ENCODE results near the gene ADGRF5.

The ADGRF5 gene, protein sequence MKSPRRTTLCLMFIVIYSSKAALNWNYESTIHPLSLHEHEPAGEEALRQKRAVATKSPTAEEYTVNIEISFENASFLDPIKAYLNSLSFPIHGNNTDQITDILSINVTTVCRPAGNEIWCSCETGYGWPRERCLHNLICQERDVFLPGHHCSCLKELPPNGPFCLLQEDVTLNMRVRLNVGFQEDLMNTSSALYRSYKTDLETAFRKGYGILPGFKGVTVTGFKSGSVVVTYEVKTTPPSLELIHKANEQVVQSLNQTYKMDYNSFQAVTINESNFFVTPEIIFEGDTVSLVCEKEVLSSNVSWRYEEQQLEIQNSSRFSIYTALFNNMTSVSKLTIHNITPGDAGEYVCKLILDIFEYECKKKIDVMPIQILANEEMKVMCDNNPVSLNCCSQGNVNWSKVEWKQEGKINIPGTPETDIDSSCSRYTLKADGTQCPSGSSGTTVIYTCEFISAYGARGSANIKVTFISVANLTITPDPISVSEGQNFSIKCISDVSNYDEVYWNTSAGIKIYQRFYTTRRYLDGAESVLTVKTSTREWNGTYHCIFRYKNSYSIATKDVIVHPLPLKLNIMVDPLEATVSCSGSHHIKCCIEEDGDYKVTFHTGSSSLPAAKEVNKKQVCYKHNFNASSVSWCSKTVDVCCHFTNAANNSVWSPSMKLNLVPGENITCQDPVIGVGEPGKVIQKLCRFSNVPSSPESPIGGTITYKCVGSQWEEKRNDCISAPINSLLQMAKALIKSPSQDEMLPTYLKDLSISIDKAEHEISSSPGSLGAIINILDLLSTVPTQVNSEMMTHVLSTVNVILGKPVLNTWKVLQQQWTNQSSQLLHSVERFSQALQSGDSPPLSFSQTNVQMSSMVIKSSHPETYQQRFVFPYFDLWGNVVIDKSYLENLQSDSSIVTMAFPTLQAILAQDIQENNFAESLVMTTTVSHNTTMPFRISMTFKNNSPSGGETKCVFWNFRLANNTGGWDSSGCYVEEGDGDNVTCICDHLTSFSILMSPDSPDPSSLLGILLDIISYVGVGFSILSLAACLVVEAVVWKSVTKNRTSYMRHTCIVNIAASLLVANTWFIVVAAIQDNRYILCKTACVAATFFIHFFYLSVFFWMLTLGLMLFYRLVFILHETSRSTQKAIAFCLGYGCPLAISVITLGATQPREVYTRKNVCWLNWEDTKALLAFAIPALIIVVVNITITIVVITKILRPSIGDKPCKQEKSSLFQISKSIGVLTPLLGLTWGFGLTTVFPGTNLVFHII (N-terminal part only)

DNA sequence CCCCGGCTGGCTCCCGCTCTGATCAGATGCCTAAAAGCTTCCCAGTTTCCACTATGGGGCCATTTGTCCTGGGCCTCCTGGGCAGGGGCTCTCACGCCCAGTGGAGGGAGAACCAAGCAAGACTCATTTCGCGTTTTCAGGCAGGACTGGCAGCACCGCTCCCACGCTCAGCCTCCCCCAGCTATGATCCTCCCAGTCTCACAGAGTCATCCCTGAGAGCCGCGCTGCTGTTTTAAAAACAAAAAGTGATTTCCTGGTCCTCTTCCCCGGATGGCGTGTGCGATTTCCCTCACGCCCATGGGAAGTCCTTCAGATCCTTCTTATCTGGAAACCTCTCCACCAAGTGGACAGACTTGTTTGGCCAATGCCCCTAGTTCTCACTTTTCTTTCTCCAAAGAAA is at the start of gene ADGRF5:
TSS of gene ADGRF5 (minus strand) at position 208 of the 400 bp plus-strand sequence. CDS start 15,176 bp downstream, outside the sequence.
- no peak for FAIRE-seq

DNA sequence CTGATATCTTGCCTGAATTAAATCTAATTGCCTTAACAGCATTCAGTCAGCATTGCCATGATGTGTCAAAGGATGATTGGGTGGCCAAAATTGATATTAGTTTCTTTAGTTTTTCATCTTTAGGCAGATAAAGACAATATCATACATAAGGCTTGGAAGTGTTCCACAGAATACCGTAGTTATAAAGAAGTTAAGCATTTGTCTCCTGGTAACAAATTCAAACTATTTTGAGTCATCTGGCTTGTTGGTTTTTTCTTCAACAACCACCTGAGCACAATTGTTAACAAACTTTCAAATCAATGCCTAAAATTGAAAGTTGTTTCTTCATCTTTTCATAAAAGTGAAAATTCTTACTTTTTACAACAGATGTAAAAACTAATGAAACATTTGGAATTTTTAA is 47.5 kb upstream of the ADGRF5 start:
- no peak for FAIRE-seq

DNA sequence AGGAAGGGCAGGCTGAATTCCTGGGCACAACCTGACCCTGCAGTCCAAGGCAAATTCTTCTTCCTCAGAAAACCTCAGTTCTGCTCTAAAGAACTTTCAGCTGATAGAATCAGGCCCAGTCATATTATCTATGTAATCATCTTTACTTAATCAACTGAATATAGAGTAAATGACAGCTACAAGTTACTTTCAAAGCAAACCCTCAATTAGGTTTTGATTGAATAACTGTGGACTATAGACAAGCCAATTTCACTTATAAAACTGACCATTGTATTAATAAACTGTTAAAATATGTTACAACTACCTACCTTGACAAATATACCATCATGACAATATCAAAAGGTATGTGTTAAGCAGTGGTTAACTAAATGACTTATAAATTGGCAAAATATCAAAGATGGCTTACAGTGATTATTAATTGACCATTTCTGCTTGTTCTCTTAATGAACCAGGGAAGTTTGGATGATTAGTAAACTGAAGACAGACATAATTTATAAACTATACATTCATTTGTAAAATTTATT is 46.1 kb upstream of the ADGRF5 start:
- FAIRE-seq = no peak

DNA sequence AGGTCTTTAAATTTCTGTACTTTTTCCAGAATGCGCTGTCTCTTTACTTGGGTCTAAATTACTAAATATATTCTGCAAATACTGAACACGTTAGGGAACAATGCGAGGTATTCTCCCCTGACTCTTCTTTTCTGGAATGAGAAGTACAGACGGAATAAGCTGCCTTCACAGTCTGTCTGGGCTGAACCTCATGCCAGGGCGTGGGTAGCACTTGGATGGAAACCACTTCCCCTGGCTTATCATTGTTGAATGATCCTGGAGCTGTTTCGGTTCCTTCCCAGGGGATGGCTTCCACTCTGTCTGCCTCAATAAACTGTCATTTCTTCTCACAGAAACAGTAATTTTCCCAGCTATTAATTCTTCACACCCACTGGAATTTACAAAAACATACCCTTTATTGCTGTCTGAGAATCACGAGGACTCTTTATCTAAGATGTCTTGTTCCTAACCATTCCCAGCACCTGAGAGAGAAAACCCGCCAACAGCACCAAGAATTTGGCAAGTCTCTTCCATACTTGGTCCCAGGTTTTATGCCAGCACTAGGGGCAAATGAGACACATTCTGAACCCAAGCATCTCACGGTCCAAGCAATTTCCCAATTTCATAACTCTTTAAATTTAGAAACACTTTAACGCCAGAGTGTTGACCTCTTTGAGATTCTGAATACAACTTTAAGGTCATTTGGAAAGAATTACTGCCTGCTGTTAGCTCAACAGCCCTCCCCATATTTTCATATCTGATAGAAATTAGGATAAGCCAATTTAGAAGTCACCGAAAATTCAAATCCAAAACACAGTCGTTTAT is 43.2 kb upstream of the ADGRF5 start:
- no peak for FAIRE-seq

DNA sequence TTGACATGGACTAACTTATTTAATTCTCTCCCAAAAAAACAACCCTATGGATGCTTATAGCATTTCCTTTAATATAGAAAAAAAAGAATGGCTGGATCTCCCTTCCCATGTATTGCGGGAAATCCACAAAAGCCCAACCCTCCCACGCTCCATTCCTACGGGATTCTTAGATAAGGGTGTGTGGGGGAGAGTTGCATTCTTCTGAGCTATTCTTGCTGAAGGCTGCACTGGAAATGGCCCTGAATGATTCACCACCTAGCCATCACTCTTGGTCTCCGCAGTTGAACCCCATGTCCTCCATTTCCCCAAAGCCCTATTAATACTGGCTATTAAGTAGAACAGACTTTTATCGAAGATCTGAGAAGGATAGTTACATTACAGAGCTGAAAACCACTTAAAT is 41.9 kb upstream of the ADGRF5 start:
- FAIRE-seq = no peak

DNA sequence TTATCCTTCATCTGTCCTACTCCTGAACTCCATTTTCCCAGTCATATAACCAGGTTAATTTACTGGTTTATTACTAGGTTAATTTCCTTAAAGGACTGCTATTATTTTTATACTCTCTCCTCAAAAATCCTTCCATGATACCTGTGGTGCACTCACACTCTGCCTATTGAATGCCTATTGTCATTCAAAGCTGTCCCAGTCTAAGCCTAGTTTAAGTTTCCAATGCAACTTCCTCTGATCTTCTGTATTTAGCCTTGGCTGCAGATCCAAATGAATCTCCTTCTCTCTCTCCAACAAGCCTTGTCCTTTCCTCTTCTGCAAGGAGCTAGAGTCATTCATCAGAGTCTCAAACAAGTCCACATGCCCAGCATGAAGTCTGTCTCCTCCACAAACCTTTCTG is 41.3 kb upstream of the ADGRF5 start:
- no peak for FAIRE-seq

DNA sequence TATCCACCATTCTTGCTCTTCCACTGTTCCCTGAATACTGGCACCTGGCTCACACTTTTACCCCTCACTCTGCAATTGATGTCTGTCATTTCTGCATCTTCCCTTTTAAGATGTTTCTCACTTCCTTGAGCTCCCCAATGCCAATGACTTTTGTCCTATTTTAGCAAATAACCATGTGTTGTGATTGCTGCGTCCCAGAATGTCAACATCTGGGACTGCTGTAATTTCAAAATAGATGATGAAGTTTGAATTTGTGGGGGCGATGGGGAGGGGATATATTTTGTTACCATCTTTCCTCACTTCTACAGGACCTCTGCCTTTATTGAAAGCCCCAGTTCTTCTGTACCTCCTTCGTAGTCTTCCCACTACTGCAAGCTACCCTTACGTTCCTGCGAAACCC is 40.0 kb upstream of the ADGRF5 start:
- no peak for FAIRE-seq

DNA sequence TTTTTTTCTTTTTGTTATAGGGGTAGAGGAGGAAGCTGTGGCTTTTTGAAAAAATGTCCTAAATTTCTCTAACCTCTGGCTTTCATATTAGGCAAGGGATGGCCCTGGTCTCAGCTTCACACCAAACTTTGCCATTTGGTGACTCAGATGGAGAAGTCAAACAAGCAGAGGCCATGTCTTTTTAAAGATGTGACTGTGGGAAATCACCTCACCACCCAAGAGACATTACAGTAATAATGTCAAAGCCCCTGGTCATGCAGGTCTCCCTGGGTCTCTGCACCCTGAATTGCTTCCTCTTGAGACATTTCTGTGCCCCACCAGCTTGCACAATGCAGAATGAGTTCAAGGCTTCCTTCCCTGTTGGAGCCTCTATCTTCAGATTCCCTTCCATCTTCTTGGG is 39.5 kb upstream of the ADGRF5 start:
- no peak for FAIRE-seq

DNA sequence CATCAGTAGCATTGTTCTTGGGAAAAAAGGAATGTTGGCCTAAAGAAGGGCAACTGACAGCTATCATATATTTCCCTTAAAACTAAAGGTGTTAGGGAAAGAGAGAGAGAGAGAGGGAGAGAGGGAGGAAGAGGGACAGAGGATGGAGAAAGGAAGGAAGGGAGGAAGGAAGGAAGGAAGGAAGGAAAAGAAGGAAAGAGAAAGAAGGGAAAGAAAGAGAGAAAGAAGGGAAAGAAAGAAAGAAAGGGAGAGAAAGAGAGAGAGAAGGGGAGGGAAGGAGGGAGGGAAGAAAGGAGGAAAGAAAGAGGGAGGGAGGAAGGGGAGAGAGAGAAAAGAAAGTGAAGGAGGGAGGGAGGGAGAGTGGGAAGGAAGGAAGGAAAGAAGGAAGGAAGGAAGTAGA is 37.7 kb upstream of the ADGRF5 start:
- FAIRE-seq = no peak

DNA sequence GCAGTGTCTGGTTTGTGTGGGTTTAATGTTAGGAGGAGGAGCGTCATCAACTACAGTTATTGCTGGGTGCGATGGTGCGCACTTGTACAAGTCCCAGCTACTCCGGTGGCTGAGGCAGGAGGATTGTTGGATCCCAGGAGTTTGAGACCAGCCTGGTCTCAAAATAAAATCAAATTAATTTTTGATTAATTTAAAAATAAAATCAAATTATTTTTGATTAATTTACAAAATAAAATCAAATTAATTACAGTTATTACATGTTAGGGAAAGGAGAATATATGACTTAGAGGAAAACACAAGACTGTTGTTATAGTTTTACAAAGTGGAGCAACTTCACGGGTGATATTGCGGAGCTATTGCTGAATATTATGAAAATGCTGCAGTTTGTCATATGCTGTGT is 34.7 kb upstream of the ADGRF5 start:
- FAIRE-seq = no peak

DNA sequence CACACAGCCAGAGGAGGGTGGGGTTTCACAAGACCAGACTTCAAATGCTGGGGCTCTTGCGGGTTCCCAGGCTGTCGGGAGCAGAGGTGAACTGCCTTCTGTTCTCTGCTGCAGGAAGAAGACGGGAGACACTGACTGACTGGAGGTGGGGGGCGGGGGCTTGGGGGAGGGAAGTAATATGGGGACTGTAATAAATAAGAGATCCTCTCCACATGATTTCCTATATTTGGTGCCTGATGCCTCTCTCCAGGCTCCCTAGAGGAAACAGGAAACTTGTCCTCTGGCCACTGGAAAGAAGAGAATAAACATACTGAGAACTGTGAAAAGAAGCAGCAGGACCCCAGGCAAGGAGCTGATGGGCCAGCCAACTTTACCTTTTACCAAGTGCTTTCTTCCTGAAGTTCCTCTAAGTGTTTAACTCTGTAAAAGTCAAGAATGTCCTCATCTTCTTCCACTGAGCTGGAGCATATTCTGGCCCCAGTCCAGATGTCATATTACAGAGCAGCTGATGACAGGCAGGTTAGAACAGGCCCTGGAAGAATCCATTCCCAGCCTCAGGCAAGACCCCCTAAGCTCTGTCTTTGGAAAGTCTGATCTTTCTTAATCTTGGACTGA is 33.2 kb upstream of the ADGRF5 start:
- FAIRE-seq = no peak

DNA sequence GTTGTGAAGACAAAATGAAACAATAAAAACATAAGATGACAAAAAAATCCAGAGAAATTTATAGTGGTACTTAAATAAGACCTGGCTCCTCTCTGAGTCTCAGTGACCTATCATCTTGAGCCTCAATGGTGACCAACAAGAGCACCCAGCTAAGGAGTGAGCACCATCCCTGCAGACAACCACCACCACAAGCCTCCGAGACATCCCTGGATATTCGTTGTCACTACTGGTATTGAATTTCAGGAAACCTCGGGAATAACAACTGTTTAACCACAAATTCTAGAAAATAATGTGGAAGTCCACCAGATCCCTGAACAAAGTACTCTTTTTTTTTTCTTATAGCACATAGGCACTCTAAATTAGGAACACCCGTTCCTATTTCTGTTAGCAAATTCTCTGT is 32.2 kb upstream of the ADGRF5 start:
- FAIRE-seq = no peak

DNA sequence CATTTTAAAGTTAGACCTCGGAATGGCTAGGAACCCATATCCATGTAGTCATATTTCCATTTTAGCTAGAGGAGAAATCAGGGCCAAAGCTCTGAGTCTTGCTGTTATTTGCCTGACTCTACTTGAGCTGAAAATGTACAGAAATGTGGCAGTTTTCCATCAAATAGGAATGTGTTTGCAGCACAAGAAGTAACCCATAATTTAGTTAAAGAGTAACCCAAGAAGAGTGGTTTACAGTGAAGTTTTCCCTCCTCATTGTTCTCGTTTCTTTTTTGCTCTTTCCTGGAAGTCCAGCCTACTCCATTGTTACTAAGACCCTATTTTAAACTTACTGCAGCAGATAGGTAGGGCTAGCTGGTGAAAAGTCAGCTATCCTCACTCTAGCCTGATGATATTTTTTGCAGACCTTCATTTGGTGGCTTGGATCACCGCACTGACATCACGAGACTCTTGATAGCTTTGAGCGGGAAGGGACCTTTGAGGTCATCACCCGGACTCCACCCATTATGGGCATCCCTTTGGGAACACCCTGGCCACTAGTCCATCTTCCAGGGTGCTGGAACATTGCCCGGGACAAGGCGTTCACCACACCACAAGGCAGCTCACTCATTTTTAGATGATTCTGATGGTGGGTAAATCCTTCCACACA is 28.0 kb upstream of the ADGRF5 start:
- FAIRE-seq = no peak

DNA sequence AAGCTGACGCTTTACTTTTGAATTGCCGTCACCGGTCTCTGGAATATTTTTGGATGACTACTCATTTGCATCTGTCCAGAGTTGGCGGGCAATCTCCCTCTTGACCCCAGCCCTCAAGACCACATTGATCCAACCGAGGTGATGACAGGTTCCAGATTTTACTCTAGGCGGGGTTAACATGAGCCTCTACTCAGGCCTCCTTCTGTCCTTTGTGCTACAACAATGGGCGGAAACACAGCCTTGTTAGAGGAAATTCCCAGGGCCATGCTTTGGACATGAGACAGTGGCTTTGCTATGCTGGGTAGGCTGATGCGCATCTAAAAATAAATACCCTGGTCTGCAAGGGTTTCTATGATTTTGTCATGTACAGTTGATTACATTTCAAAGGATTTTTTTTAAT is 27.0 kb upstream of the ADGRF5 start:
- FAIRE-seq = no peak

DNA sequence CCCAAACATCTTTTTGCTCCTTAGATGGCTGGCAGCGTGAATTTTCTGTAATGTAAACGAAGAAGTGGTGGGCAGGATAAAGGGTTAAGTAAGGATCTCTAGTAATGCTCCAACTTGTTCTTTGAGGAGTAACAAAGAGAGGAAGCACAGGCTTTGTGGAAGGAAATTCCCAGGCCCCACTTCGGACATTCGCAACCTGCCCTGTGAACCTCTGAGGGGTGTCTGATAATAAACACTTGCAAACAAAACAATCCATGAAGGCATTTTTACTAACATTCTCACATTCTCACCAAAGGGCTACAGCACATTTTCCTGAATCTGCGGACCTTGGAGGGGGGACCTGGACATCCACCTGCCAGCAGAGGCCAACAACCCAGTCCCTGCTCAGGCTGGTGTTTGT is 25.8 kb upstream of the ADGRF5 start:
- no peak for FAIRE-seq

DNA sequence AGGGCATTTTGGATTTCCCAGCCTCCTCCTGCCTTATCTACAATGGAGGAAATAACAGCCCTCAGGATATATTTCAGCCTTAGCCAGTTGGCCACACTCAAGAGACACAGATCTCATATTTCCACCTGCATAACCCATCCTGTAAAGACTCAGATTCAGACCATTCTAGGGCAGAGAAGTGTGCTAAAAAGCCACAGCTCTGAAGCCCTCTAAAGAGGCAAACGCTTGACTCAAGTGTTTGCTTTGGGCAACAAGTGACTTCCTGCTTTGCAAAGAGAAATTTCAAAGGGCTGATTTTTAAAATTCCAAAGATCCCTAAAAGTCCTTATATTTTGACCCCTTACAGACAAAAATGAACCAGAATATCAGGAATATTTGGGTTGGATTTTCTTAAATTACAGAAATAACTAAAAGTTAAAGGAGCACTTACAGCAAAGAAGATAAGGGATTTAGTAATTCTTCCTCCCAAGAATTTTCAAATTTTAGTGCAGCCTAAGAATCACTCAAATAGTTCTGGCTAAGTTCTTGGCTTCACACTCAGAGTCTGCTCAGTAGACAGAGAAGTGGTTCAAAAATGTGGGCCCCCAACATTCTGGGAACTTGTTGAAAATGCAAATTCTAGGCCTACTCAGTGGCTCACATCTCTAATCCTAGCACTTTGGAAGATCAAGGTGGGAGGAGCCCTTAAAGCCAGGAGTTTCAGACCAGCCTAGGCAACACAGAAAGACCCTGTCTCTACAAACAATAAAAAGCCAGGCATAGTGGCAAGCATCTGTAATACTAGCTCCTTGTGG is 18.9 kb upstream of the ADGRF5 start:
- no peak for FAIRE-seq

DNA sequence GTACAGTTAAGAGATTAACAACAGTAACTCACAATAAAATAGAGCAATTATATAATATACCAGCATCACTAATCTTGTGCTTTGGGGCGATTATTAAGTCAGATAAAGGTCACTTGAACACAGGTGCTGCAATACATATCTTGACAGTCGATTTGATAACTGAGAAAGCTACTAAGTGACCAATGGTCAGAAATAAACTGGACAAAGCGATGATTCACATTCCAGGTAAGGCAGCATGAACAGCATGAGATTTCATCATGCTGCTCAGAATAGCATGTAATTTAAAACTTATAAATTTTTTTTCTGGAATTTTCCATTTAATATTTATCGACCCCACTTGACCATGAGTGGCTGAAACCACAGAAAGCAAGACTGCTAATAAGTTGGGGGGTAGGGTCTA is 15.9 kb upstream of the ADGRF5 start:
- no peak for FAIRE-seq

DNA sequence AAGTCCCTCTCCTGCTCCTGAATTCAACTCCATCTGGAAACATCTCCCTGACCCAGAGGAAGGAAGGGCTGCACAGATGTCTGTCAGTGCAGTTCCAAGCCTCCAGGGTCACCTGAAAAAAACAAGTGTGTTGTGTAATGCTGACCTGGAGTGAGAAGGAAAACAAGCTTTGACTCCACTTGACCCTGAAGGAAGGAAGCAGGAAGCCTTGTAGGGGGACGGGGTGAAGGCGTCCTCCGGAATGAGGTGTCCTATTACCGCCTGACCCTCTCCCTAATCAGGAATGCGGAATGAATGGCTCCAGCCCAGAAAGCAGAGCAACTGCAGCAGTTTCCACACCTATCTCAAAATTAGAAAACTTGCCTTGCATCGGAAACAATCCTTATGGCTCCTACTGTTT is 13.9 kb upstream of the ADGRF5 start:
- no peak for FAIRE-seq

DNA sequence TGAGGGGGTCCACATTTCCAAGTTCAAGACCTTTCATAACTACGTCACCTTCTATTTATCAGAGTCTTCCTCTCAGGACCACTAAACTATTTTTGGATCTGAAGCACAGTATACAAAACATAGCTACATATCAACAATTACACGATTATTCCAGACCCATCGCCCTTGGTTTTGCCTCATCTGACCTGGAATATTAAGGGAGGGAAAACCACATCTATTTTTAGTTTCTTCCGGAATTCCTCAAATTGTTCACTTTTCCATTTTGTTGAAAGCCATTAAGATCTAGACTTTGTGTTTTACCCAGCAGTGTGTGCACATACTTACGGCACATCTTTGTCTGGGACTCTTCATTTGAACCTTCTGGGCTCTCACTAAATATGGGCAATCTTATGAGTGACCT is 12.0 kb upstream of the ADGRF5 start:
- no peak for FAIRE-seq
